Neural cell (in vitro differentiated cells): ENCODE data around the gene HLA-DOA. TPM values are rescaled to one million over a fixed set of nuclear protein-coding genes. Genes with fewer than 3 reads are reported as not detected.

Experiments
- H2AFZ ChIP-seq: fragments of 200-600, 300-800 bp; sonication (generic), shearing (Covaris generic); 2 replicates; pipeline ENCODE4 v1.6.0; 2014; ENCODE audit warnings: low read depth, mild to moderate bottlenecking, antibody characterized with exemption, low read length, moderate library complexity
- H3F3A ChIP-seq: fragments of 200-600 bp; shearing (Covaris generic); 2 replicates; pipeline ENCODE4 v1.6.1; 2016; ENCODE audit warnings: mild to moderate bottlenecking, moderate library complexity, mixed read lengths, antibody characterized with exemption, low read length; ENCODE audit not compliant: insufficient read depth, poor library complexity, severe bottlenecking
- H3K27ac ChIP-seq: fragments of 200-600, 300-800 bp; sonication (generic), shearing (Covaris generic); 2 replicates; pipeline ENCODE4 v1.5.1; 2014; ENCODE audit warnings: mild to moderate bottlenecking, low read length, moderate library complexity
- H3K27me3 ChIP-seq: fragments of 300-800, 200-600 bp; sonication (generic), shearing (Covaris generic); 2 replicates; pipeline ENCODE4 v1.6.0; 2014; ENCODE audit warnings: mild to moderate bottlenecking, low read depth, low read length, moderate library complexity; ENCODE audit not compliant: insufficient read depth
- H3K36me3 ChIP-seq: fragments of 300-800, 200-600 bp; sonication (generic), shearing (Covaris generic); 2 replicates; pipeline ENCODE4 v1.5.1; 2014; ENCODE audit warnings: mild to moderate bottlenecking, antibody characterized with exemption, low read length, moderate library complexity; ENCODE audit not compliant: insufficient read depth
- H3K4me2 ChIP-seq: fragments of 300-800, 200-600 bp; sonication (generic), shearing (Covaris generic); 2 replicates; pipeline ENCODE4 v1.6.0; 2014; ENCODE audit warnings: mild to moderate bottlenecking, low read length
- H3K4me3 ChIP-seq: fragments of 300-800, 200-600 bp; sonication (generic), shearing (Covaris generic); 2 replicates; pipeline ENCODE4 v1.5.1; 2014; ENCODE audit warnings: mild to moderate bottlenecking, low read length, moderate library complexity
- H3K79me2 ChIP-seq: fragments of 200-600 bp; shearing (Covaris generic); replicated peaks from 2 replicates; pipeline ENCODE4 v1.6.0; 2014; ENCODE audit warnings: mild to moderate bottlenecking, low read length, moderate library complexity; ENCODE audit not compliant: insufficient read depth
- H3K9ac ChIP-seq: fragments of 300-800, 200-600 bp; sonication (generic), shearing (Covaris generic); 2 replicates; pipeline ENCODE4 v1.6.1; 2016; ENCODE audit warnings: mild to moderate bottlenecking, low read length, mixed read lengths
- H3K9me2 ChIP-seq: fragments of 200-600 bp; shearing (Covaris generic); 2 replicates; pipeline ENCODE4 v1.6.1; 2016; ENCODE audit warnings: mild to moderate bottlenecking, low read length, mixed read lengths; ENCODE audit not compliant: insufficient read depth
- H3K9me3 ChIP-seq: fragments of 200-600, 300-800 bp; sonication (generic), shearing (Covaris generic); 2 replicates; pipeline ENCODE4 v1.6.1; 2016; ENCODE audit warnings: mild to moderate bottlenecking, mixed run types, low read length, moderate library complexity, mixed read lengths
- H4K20me1 ChIP-seq: fragments of 200-600 bp; shearing (Covaris generic); 2 replicates; pipeline ENCODE4 v1.6.1; 2016; ENCODE audit warnings: mild to moderate bottlenecking, mixed run types; ENCODE audit not compliant: insufficient read depth
- CTCF ChIP-seq: fragments of 450-650 bp; IDR thresholded peaks from 2 replicates; pipeline ENCODE4 v1.5.1; 2014; ENCODE audit warnings: antibody characterized with exemption, mild to moderate bottlenecking, moderate library complexity; ENCODE audit not compliant: poor library complexity, severe bottlenecking
- EP300 ChIP-seq: fragments of 450-650 bp; conservative IDR thresholded peaks from 2 replicates; pipeline ENCODE4 v1.6.1; 2014; ENCODE audit warnings: antibody characterized with exemption, mild to moderate bottlenecking, moderate library complexity; ENCODE audit not compliant: poor library complexity, severe bottlenecking
- EZH2 ChIP-seq: fragments of 200-600, 300-800 bp; shearing (Covaris generic), sonication (generic); IDR thresholded peaks from 2 replicates; pipeline ENCODE4 v1.6.1; 2014; ENCODE audit warnings: antibody characterized with exemption, low read length, borderline replicate concordance, mild to moderate bottlenecking; ENCODE audit not compliant: insufficient read depth, poor library complexity, severe bottlenecking
- MXI1 ChIP-seq: fragments of 450-650 bp; conservative IDR thresholded peaks from 2 replicates; pipeline ENCODE4 v1.6.1; 2014; ENCODE audit warnings: antibody characterized with exemption, mild to moderate bottlenecking; ENCODE audit not compliant: poor library complexity, severe bottlenecking
- POLR2AphosphoS5 ChIP-seq: IDR thresholded peaks from 2 replicates; pipeline ENCODE4 v1.6.1; 2012
- RAD21 ChIP-seq: fragments of 450-650 bp; conservative IDR thresholded peaks from 2 replicates; pipeline ENCODE4 v1.6.1; 2014; ENCODE audit warnings: antibody characterized with exemption, mild to moderate bottlenecking, moderate library complexity
- REST ChIP-seq: IDR thresholded peaks from 2 replicates; pipeline ENCODE4 v1.6.1; 2012; ENCODE audit warnings: borderline replicate concordance
- SMC3 ChIP-seq: fragments of 450-650 bp; conservative IDR thresholded peaks from 2 replicates; pipeline ENCODE4 v1.6.1; 2014; ENCODE audit warnings: antibody characterized with exemption, mild to moderate bottlenecking, moderate library complexity; ENCODE audit not compliant: poor library complexity
- TAF1 ChIP-seq: IDR thresholded peaks from 2 replicates; pipeline ENCODE4 v1.6.1; 2012; ENCODE audit warnings: low read depth
- polyA plus RNA-seq: library from polyadenylated mRNA; depleted of rRNA; stranded (reverse); fragments of >200 nt; gene quantifications from 2 replicates; pipeline ENCODE4 v1.2.3, GENCODE V29; 2014

HLA-DOA gene
- polyA plus RNA-seq, 1 donor from 2014 or later: 0.07 TPM

- H3F3A ChIP-seq: no peaks in the 10 kb centered on the region
- no peaks in the 10 kb centered on the region for H3K9me3 ChIP-seq
- no peak for TF ChIP-seq TAF1
- TF ChIP-seq POLR2AphosphoS5: no peak
- TF ChIP-seq SMC3: no peak
- no peak for TF ChIP-seq EP300
- TF ChIP-seq CTCF: no peak
- TF ChIP-seq RAD21: no peak
- TF ChIP-seq MXI1: no peak
- no peak for TF ChIP-seq EZH2
- TF ChIP-seq REST: no peak
- H3K4me3 ChIP-seq: no peak overlapping the region
- no peaks in the 10 kb centered on the region for H4K20me1 ChIP-seq
- H2AFZ ChIP-seq: no peak overlapping the region
- no peaks in the 10 kb centered on the region for H3K27me3 ChIP-seq
- no peaks in the 10 kb centered on the region for H3K79me2 ChIP-seq
- H3K36me3 ChIP-seq: no peaks in the 10 kb centered on the region
- H3K9ac ChIP-seq: no peak overlapping the region
- no peak overlapping the region for H3K27ac ChIP-seq
- no peaks in the 10 kb centered on the region for H3K9me2 ChIP-seq
- no peak overlapping the region for H3K4me2 ChIP-seq
Observed at GRCh38 chr6:33001685-33002084, 7.7 kb downstream of the HLA-DOA start.

GRCh38 chr6:33000055-33000454 is 9.3 kb downstream of the HLA-DOA start:
- H2AFZ ChIP-seq: no peak overlapping the region
- H3K79me2 ChIP-seq: no peaks in the 10 kb centered on the region
- TF ChIP-seq EP300 (no peak), MXI1 (no peak), SMC3 (peak; percentile 16), TAF1 (no peak), CTCF (peak; percentile 16)
- H3K9me3 ChIP-seq: no peaks in the 10 kb centered on the region
- no peaks in the 10 kb centered on the region for H3K9me2 ChIP-seq
- no peaks in the 10 kb centered on the region for H4K20me1 ChIP-seq
- no peaks in the 10 kb centered on the region for H3K36me3 ChIP-seq
- H3K4me3 ChIP-seq: no peak overlapping the region
- H3K27me3 ChIP-seq: no peaks in the 10 kb centered on the region
- no peak overlapping the region for H3K4me2 ChIP-seq
- no peak overlapping the region for H3K9ac ChIP-seq
- H3F3A ChIP-seq: no peaks in the 10 kb centered on the region
- no peak overlapping the region for H3K27ac ChIP-seq
